HG03457 (cell line): ENCODE results near the gene NRG3.

ENCODE experiments used
- ATAC-seq: cut with Tn5 transposase; IDR thresholded peaks from one replicate; pipeline ENCODE4 v1.9.1; 2021; ENCODE audit warnings: moderate number of reproducible peaks; ENCODE audit not compliant: unreplicated experiment

Gene NRG3

GRCh38 chr10:82206831-82207230 is 331.8 kb downstream of the NRG3 start:
- ATAC-seq, result no peak

- ATAC-seq, result no peak
Measured at GRCh38 chr10:82208726-82209125, 333.7 kb downstream of the NRG3 start.

- no peak for ATAC-seq
Measured at GRCh38 chr10:82210331-82210730, 335.3 kb downstream of the NRG3 start.

- ATAC-seq, result no peak
Measured at GRCh38 chr10:82211346-82211745, 336.4 kb downstream of the NRG3 start.

- ATAC-seq, result no peak
Measured at GRCh38 chr10:82212753-82213152, 337.8 kb downstream of the NRG3 start.

GRCh38 chr10:82213784-82214183 is 338.8 kb downstream of the NRG3 start:
- ATAC-seq, result no peak

- no peak for ATAC-seq
Measured at GRCh38 chr10:82221056-82221455, 346.1 kb downstream of the NRG3 start.

- no peak for ATAC-seq
Measured at GRCh38 chr10:82221601-82222149, 346.7 kb downstream of the NRG3 start.

GRCh38 chr10:82228701-82229100 is 353.7 kb downstream of the NRG3 start:
- no peak for ATAC-seq

- no peak for ATAC-seq
Measured at GRCh38 chr10:82234173-82234572, 359.2 kb downstream of the NRG3 start.

GRCh38 chr10:82236084-82236731 is 361.2 kb downstream of the NRG3 start:
- ATAC-seq, result no peak

GRCh38 chr10:82238291-82238690 is 363.3 kb downstream of the NRG3 start:
- ATAC-seq, result no peak

GRCh38 chr10:82240408-82240807 is 365.4 kb downstream of the NRG3 start:
- ATAC-seq, result no peak

- ATAC-seq, result no peak
Measured at GRCh38 chr10:82242778-82243177, 367.8 kb downstream of the NRG3 start.

- no peak for ATAC-seq
Measured at GRCh38 chr10:82245157-82245556, 370.2 kb downstream of the NRG3 start.

- no peak for ATAC-seq
Measured at GRCh38 chr10:82245906-82246560, 371.0 kb downstream of the NRG3 start.

- no peak for ATAC-seq
Measured at GRCh38 chr10:82249141-82249540, 374.1 kb downstream of the NRG3 start.

GRCh38 chr10:82251222-82251906 is 376.4 kb downstream of the NRG3 start:
- ATAC-seq, result no peak

GRCh38 chr10:82252081-82252480 is 377.1 kb downstream of the NRG3 start:
- no peak for ATAC-seq

- ATAC-seq, result no peak
Measured at GRCh38 chr10:82254237-82254636, 379.2 kb downstream of the NRG3 start.

- ATAC-seq, result no peak
Measured at GRCh38 chr10:82256275-82256674, 381.3 kb downstream of the NRG3 start.

- ATAC-seq, result no peak
Measured at GRCh38 chr10:82266438-82266837, 391.4 kb downstream of the NRG3 start.
